ENCODE results near the gene ANKRD39. TPM values are rescaled to one million over a fixed set of nuclear protein-coding genes. Genes with fewer than 3 reads are reported as not detected.

Gene ANKRD39
- total RNA-seq, 1 experiment from 2014 or later = 17.7 TPM

- no peak for DNase-seq (ENCODE audit: low spot score)
Observed at GRCh38 chr2:96856776-96857666, 795 bp downstream of the ANKRD39 start.

- DNase-seq (ENCODE audit: low spot score) = no peak
Observed at GRCh38 chr2:96853321-96853720, 4.5 kb downstream of the ANKRD39 start.

GRCh38 chr2:96852667-96853066 is 5.1 kb downstream of the ANKRD39 start:
- DNase-seq (ENCODE audit: low spot score) = no peak

- DNase-seq (ENCODE audit: low spot score) = no peak
Observed at GRCh38 chr2:96848264-96848663, 9.6 kb downstream of the ANKRD39 start.

GRCh38 chr2:96847586-96847985 is 10.2 kb downstream of the ANKRD39 start:
- DNase-seq (ENCODE audit: low spot score) = no peak

- no peak for DNase-seq (ENCODE audit: low spot score)
Observed at GRCh38 chr2:96846825-96847224, 11.0 kb downstream of the ANKRD39 start.

- no peak for DNase-seq (ENCODE audit: low spot score)
Observed at GRCh38 chr2:96844405-96844808, 13.4 kb downstream of the ANKRD39 start.

- no peak for DNase-seq (ENCODE audit: low spot score)
Observed at GRCh38 chr2:96843538-96844268, 14.1 kb downstream of the ANKRD39 start, which contains the start of gene ANKRD23. TSS of gene ANKRD23 (minus strand) at chr2:96844021. CDS start at chr2:96843992, 29 bp downstream.

GRCh38 chr2:96842600-96842999 is 15.2 kb downstream of the ANKRD39 start:
- no peak for DNase-seq (ENCODE audit: low spot score)

GRCh38 chr2:96841701-96842495 is 15.9 kb downstream of the ANKRD39 start:
- no peak for DNase-seq (ENCODE audit: low spot score)

GRCh38 chr2:96839875-96840850 is 17.7 kb downstream of the ANKRD39 start:
- no peak for DNase-seq (ENCODE audit: low spot score)

GRCh38 chr2:96839293-96839874 is 18.4 kb downstream of the ANKRD39 start:
- no peak for DNase-seq (ENCODE audit: low spot score)

- no peak for DNase-seq (ENCODE audit: low spot score)
Observed at GRCh38 chr2:96838345-96839292, 19.2 kb downstream of the ANKRD39 start.

- DNase-seq (ENCODE audit: low spot score) = no peak
Observed at GRCh38 chr2:96837575-96837974, 20.2 kb downstream of the ANKRD39 start.

- DNase-seq (ENCODE audit: low spot score) = no peak
Observed at GRCh38 chr2:96835830-96836229, 22.0 kb downstream of the ANKRD39 start.

GRCh38 chr2:96832754-96833507 is 24.9 kb downstream of the ANKRD39 start:
- no peak for DNase-seq (ENCODE audit: low spot score)

- DNase-seq (ENCODE audit: low spot score) = no peak
Observed at GRCh38 chr2:96832408-96832753, 25.4 kb downstream of the ANKRD39 start.

GRCh38 chr2:96831679-96832078 is 26.1 kb downstream of the ANKRD39 start:
- DNase-seq (ENCODE audit: low spot score) = no peak
